ENCODE data around the gene ABCD1. TPM values are rescaled to one million over a fixed set of nuclear protein-coding genes. Genes with fewer than 3 reads are reported as not detected.
A peak's percentile ranks its signal among the peaks of the same experiment; 100 is the strongest.
"Not testable (repeated sequence)": the region's sequence is repeated elsewhere in the genome, so short reads cannot be mapped to it uniquely, and the experiment has no call there.

ABCD1 gene
- 40.0 and 44.9 TPM in 2 replicates for total RNA-seq (2021)
- Bru-seq, nascent RNA = percentile 65 among the genes with signal in this experiment
- BruChase-seq, experiment 1, labeled RNA remaining after a 2-hour chase = percentile 73 among the genes with signal in this experiment
- percentile 77 among the genes with signal in this experiment for BruChase-seq, experiment 2, labeled RNA remaining after a 6-hour chase
- long read RNA-seq, transcript ABCD1-201 (10 exons, 3,664 nt) = major isoform, 10 of 24 reads
- long read RNA-seq, partial matches to known transcripts = 11 of 24 reads
- long read RNA-seq, other reads (novel, unspliced or antisense) = 2 of 24 reads

GRCh38 chrX:153724252-153725038, at the start of gene ABCD1, which contains the start of gene BCAP31:
Gene ABCD1, plus strand, starts transcription at chrX:153724856. Its CDS starts 411 bp downstream, at chrX:153725267.
Gene BCAP31, minus strand, starts transcription at chrX:153724387. Its CDS starts 1,143 bp downstream, at chrX:153723244.
- peaks cover 20% of the 10 kb centered on the region for H3K36me3 ChIP-seq (ENCODE audit: low read depth)
- H2AFZ ChIP-seq = peak within 1 kb of the TSS; percentile 77
- peaks cover 36% of the 10 kb centered on the region for H3F3A ChIP-seq (ENCODE audit: insufficient read depth, low read depth)
- peaks cover 5% of the 10 kb centered on the region for H4K20me1 ChIP-seq (ENCODE audit: insufficient read depth)
- BruUV-seq (replicated peaks) = no TSS peak
- TF ChIP-seq EZH2 (IDR thresholded peaks at IDR 0.05; ENCODE audit: low read depth) = no peak
- TF ChIP-seq CTCF (conservative IDR thresholded peaks at IDR 0.05) = no peak
- peak within 1 kb of the TSS; percentile 91 for H3K27ac ChIP-seq
- H3K79me2 ChIP-seq (ENCODE audit: low read depth) = peaks cover 85% of the 10 kb centered on the region
- H3K4me3 ChIP-seq = peak within 1 kb of the TSS; percentile 85
- CTCF ChIA-PET = no interaction called here
- POLR2A ChIA-PET (ENCODE audit: unreplicated experiment) = no interaction called here
- intact Hi-C loops (cut with micrococcal nuclease; ENCODE audit: unreplicated experiment) = loop anchor here (1.0 to 2.0 kb wide), 3 partner anchors 40 to 644 kb away; partner anchors contain the start of genes NAA10 and PLXNB3
- no peaks in the 10 kb centered on the region for H3K9me3 ChIP-seq (ENCODE audit: insufficient read depth, low read depth)
- H3K4me2 ChIP-seq = peak within 1 kb of the TSS; percentile 91
- no peaks in the 10 kb centered on the region for H3K27me3 ChIP-seq (ENCODE audit: insufficient read depth, low read depth)
- H3K9me2 ChIP-seq (ENCODE audit: insufficient read depth) = no peaks in the 10 kb centered on the region
- DNase-seq = peak; percentile 76 to 97
- peaks cover 34% of the 10 kb centered on the region for H3K4me1 ChIP-seq (replicated peaks; ENCODE audit: insufficient read depth)

- DNase-seq = no peak
- ChIA-PET CTCF (no interaction called here), POLR2A (ENCODE audit: unreplicated experiment) (no interaction called here)
- intact Hi-C loops (cut with micrococcal nuclease; ENCODE audit: unreplicated experiment) = no loop called here
- H3K4me2 ChIP-seq = no peak overlapping the region
- no TSS peak for BruUV-seq (replicated peaks)
- no peak overlapping the region for H3K4me3 ChIP-seq
- H3K9me2 ChIP-seq (ENCODE audit: insufficient read depth) = no peaks in the 10 kb centered on the region
- H3K27ac ChIP-seq = no peak overlapping the region
- H3K4me1 ChIP-seq (replicated peaks; ENCODE audit: insufficient read depth) = no peaks in the 10 kb centered on the region
- H3K79me2 ChIP-seq (ENCODE audit: low read depth) = no peaks in the 10 kb centered on the region
- TF ChIP-seq EZH2 (IDR thresholded peaks at IDR 0.05; ENCODE audit: low read depth) (no peak), CTCF (conservative IDR thresholded peaks at IDR 0.05) (no peak)
- peaks cover 11% of the 10 kb centered on the region for H3K27me3 ChIP-seq (ENCODE audit: insufficient read depth, low read depth)
- no peaks in the 10 kb centered on the region for H3K9me3 ChIP-seq (ENCODE audit: insufficient read depth, low read depth)
- H3F3A ChIP-seq (ENCODE audit: insufficient read depth, low read depth) = no peaks in the 10 kb centered on the region
- no peaks in the 10 kb centered on the region for H3K36me3 ChIP-seq (ENCODE audit: low read depth)
- no peak overlapping the region for H2AFZ ChIP-seq
- H4K20me1 ChIP-seq (ENCODE audit: insufficient read depth) = no peaks in the 10 kb centered on the region
These were observed 43.5 kb upstream of the ABCD1 start for GRCh38 chrX:153681175-153681574.

- CTCF ChIA-PET; DNase-seq; intact Hi-C loops (cut with micrococcal nuclease; ENCODE audit: unreplicated experiment); H3K9me3 ChIP-seq (ENCODE audit: insufficient read depth, low read depth); H3K4me1 ChIP-seq (replicated peaks; ENCODE audit: insufficient read depth); H3K79me2 ChIP-seq (ENCODE audit: low read depth); H3K27ac ChIP-seq; BruUV-seq (replicated peaks); H3K4me2 ChIP-seq; H4K20me1 ChIP-seq (ENCODE audit: insufficient read depth); H3F3A ChIP-seq (ENCODE audit: insufficient read depth, low read depth); H3K9me2 ChIP-seq (ENCODE audit: insufficient read depth); H2AFZ ChIP-seq; H3K4me3 ChIP-seq; H3K36me3 ChIP-seq (ENCODE audit: low read depth): not testable (repeated sequence)
- POLR2A ChIA-PET (ENCODE audit: unreplicated experiment) = interaction anchor here (0.6 kb wide), 1 partner anchor 153 kb away, joined by 4 read pairs; no protein-coding TSS in a partner anchor
- peaks cover 11% of the 10 kb centered on the region for H3K27me3 ChIP-seq (ENCODE audit: insufficient read depth, low read depth)
These were observed 41.2 kb upstream of the ABCD1 start for GRCh38 chrX:153683486-153683885.

Measured in PC-9 (cell line).